PC-9 (cell line): ENCODE results near the gene PSMA6. TPM values are rescaled to one million over a fixed set of nuclear protein-coding genes. Genes with fewer than 3 reads are reported as not detected.

Experiments
- BruUV-seq: library from RNA; stranded (reverse); fragments of 400-500 nt; replicated peaks from 2 replicates; lab custom pipeline; 2021; lab: Mats Ljungman, UMichigan
- CTCF ChIA-PET: fragments of 300-600 bp; sonication (Branson Sonifier 250); formaldehyde crosslinking; loops from one replicate; lab custom pipeline; 2022; ENCODE audit warnings: antibody characterized with exemption; lab: Charles Lee
- POLR2A ChIA-PET: fragments of 300-600 bp; sonication (Branson Sonifier 250); formaldehyde crosslinking; loops from one replicate; lab custom pipeline; 2022; ENCODE audit warnings: antibody characterized with exemption; ENCODE audit not compliant: unreplicated experiment; lab: Charles Lee
- DNase-seq, 2 experiments: peaks; one replicate each; pipeline versions ENCODE4 v3.0.0 to v3.0.0-alpha.2; 2015 to 2022; ENCODE audit warnings: mixed read lengths in 1 of 2
- H2AFZ ChIP-seq: fragments of 200-600 bp; sonication (generic); 2 replicates; pipeline ENCODE4 v1.8.1; 2017; ENCODE audit warnings: antibody characterized with exemption
- H3F3A ChIP-seq: fragments of 200-600 bp; sonication (generic); 2 replicates; pipeline ENCODE4 v1.8.1; 2017; ENCODE audit warnings: antibody characterized with exemption, mild to moderate bottlenecking, low read depth; ENCODE audit not compliant: insufficient read depth
- H3K27ac ChIP-seq: fragments of 200-600 bp; sonication (generic); 2 replicates; pipeline ENCODE4 v1.6.1; 2016; ENCODE audit warnings: mixed run types
- H3K27me3 ChIP-seq: fragments of 200-600 bp; sonication (generic); 2 replicates; pipeline ENCODE4 v1.6.1; 2016; ENCODE audit warnings: low read depth, mixed run types; ENCODE audit not compliant: insufficient read depth
- H3K36me3 ChIP-seq: fragments of 200-600 bp; sonication (generic); 2 replicates; pipeline ENCODE4 v1.6.1; 2016; ENCODE audit warnings: low read depth, mixed run types
- H3K4me1 ChIP-seq: fragments of 200-600 bp; sonication (generic); replicated peaks from 2 replicates; pipeline ENCODE4 v1.6.1; 2016; ENCODE audit warnings: mixed run types; ENCODE audit not compliant: insufficient read depth
- H3K4me2 ChIP-seq: fragments of 200-600 bp; sonication (generic); 2 replicates; pipeline ENCODE4 v1.6.1; 2017; ENCODE audit warnings: mixed run types
- H3K4me3 ChIP-seq: fragments of 200-600 bp; sonication (generic); 2 replicates; pipeline ENCODE4 v1.6.1; 2016; ENCODE audit warnings: mixed run types
- H3K79me2 ChIP-seq: fragments of 200-600 bp; sonication (generic); 2 replicates; pipeline ENCODE4 v1.6.1; 2017; ENCODE audit warnings: low read depth, mixed run types
- H3K9me2 ChIP-seq: fragments of 200-600 bp; sonication (generic); 2 replicates; pipeline ENCODE4 v1.8.1; 2017; ENCODE audit warnings: mild to moderate bottlenecking; ENCODE audit not compliant: insufficient read depth
- H3K9me3 ChIP-seq: fragments of 200-600 bp; sonication (generic); 2 replicates; pipeline ENCODE4 v1.8.1; 2016; ENCODE audit warnings: low read depth; ENCODE audit not compliant: insufficient read depth
- H4K20me1 ChIP-seq: fragments of 200-600 bp; sonication (generic); 2 replicates; pipeline ENCODE4 v1.8.1; 2017; ENCODE audit not compliant: insufficient read depth
- CTCF ChIP-seq: fragments of 200-600 bp; sonication (generic); conservative IDR thresholded peaks from 2 replicates; pipeline ENCODE4 v1.6.1; 2017; ENCODE audit warnings: mixed run types, antibody characterized with exemption, mild to moderate bottlenecking, moderate library complexity
- EZH2 ChIP-seq: fragments of 200-600 bp; sonication (generic); IDR thresholded peaks from 2 replicates; pipeline ENCODE4 v1.8.0; 2017; ENCODE audit warnings: antibody characterized with exemption, low read depth
- intact Hi-C: fragments of 100-400 bp; cut with micrococcal nuclease; formaldehyde crosslinking; loops from one replicate; pipeline ENCODE4 v1.10.0; 2022; ENCODE audit not compliant: unreplicated experiment
- total RNA-seq: library from RNA; stranded (reverse); gene quantifications from 2 replicates; pipeline ENCODE4 v1.2.3, GENCODE V29; 2021

PSMA6 gene
- total RNA-seq, 1 experiment from 2014 or later = 188 TPM

- Histone ChIP-seq H2AFZ (no peak overlapping the region), H3K9me2 (no peaks in the 10 kb centered on the region), H3K4me2 (no peak overlapping the region), H3F3A (peaks cover 23% of the 10 kb centered on the region), H3K4me1 (peaks cover 38% of the 10 kb centered on the region), H3K79me2 (no peaks in the 10 kb centered on the region), H4K20me1 (no peaks in the 10 kb centered on the region), H3K4me3 (no peak overlapping the region), H3K36me3 (no peaks in the 10 kb centered on the region), H3K27ac (no peak overlapping the region), H3K9me3 (no peaks in the 10 kb centered on the region), H3K27me3 (no peaks in the 10 kb centered on the region)
- intact Hi-C loops = no loop called here
- no peak for TF ChIP-seq CTCF
- TF ChIP-seq EZH2 = no peak
- DNase-seq = no peak
- BruUV-seq = no TSS peak
- ChIA-PET CTCF (no interaction called here), POLR2A (no interaction called here)
These were observed 59.3 kb downstream of the PSMA6 start for GRCh38 chr14:35351497-35351896.

- Histone ChIP-seq H2AFZ (no peak overlapping the region), H3F3A (peaks cover 27% of the 10 kb centered on the region), H3K36me3 (no peaks in the 10 kb centered on the region), H3K9me3 (no peaks in the 10 kb centered on the region), H3K4me2 (no peak overlapping the region), H3K79me2 (no peaks in the 10 kb centered on the region), H3K4me1 (peaks cover 42% of the 10 kb centered on the region), H3K27ac (no peak overlapping the region), H3K9me2 (no peaks in the 10 kb centered on the region), H3K27me3 (no peaks in the 10 kb centered on the region), H4K20me1 (no peaks in the 10 kb centered on the region), H3K4me3 (no peak overlapping the region)
- CTCF ChIA-PET = no interaction called here
- TF ChIP-seq EZH2 (no peak), CTCF (no peak)
- POLR2A ChIA-PET = no interaction called here
- DNase-seq = no peak
- intact Hi-C loops = no loop called here
- no TSS peak for BruUV-seq
These were observed 59.7 kb downstream of the PSMA6 start for GRCh38 chr14:35351897-35352273.

- H4K20me1 ChIP-seq = no peaks in the 10 kb centered on the region
- no peaks in the 10 kb centered on the region for H3K36me3 ChIP-seq
- no peaks in the 10 kb centered on the region for H3K9me2 ChIP-seq
- H3K4me3 ChIP-seq = no peak overlapping the region
- CTCF ChIA-PET = no interaction called here
- H3K27me3 ChIP-seq = no peaks in the 10 kb centered on the region
- no peak overlapping the region for H2AFZ ChIP-seq
- no peaks in the 10 kb centered on the region for H3K79me2 ChIP-seq
- peaks cover 27% of the 10 kb centered on the region for H3F3A ChIP-seq
- POLR2A ChIA-PET = no interaction called here
- 0 out of 2 replicates have a peak overlapping the region, but pooled peaks have one; percentile 40 for H3K4me2 ChIP-seq
- intact Hi-C loops = no loop called here
- no peak overlapping the region for H3K27ac ChIP-seq
- no peak for DNase-seq
- TF ChIP-seq CTCF = no peak
- TF ChIP-seq EZH2 = no peak
- H3K9me3 ChIP-seq = no peaks in the 10 kb centered on the region
- no TSS peak for BruUV-seq
- peaks cover 49% of the 10 kb centered on the region for H3K4me1 ChIP-seq
These were observed 60.4 kb downstream of the PSMA6 start for GRCh38 chr14:35352274-35353233.
